GM19193 (cell line): ENCODE results near the gene SPRY1.

ENCODE experiments used
- POLR2A ChIP-seq: IDR thresholded peaks from 4 replicates; pipeline ENCODE4 v1.6.1; 2011; ENCODE audit not compliant: insufficient read depth, insufficient read length; ENCODE audit errors: extremely low read depth

Gene SPRY1

GRCh38 chr4:123398066-123398852 lies 1.7 kb downstream of the SPRY1 start:
- TF ChIP-seq POLR2A: no peak

- no peak for TF ChIP-seq POLR2A
Observed at GRCh38 chr4:123398853-123399626, 2.4 kb downstream of the SPRY1 start.

GRCh38 chr4:123399627-123400358 lies 3.2 kb downstream of the SPRY1 start:
- no peak for TF ChIP-seq POLR2A

GRCh38 chr4:123401271-123402120 lies 4.9 kb downstream of the SPRY1 start:
- no peak for TF ChIP-seq POLR2A

DNA sequence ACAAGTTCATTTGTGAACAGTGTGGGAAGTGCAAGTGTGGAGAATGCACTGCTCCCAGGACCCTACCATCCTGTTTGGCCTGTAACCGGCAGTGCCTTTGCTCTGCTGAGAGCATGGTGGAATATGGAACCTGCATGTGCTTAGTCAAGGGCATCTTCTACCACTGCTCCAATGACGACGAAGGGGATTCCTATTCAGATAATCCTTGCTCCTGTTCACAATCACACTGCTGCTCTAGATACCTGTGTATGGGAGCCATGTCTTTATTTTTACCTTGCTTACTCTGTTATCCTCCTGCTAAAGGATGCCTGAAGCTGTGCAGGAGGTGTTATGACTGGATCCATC lies 5.5 kb downstream of the SPRY1 start:
- no peak for TF ChIP-seq POLR2A

DNA sequence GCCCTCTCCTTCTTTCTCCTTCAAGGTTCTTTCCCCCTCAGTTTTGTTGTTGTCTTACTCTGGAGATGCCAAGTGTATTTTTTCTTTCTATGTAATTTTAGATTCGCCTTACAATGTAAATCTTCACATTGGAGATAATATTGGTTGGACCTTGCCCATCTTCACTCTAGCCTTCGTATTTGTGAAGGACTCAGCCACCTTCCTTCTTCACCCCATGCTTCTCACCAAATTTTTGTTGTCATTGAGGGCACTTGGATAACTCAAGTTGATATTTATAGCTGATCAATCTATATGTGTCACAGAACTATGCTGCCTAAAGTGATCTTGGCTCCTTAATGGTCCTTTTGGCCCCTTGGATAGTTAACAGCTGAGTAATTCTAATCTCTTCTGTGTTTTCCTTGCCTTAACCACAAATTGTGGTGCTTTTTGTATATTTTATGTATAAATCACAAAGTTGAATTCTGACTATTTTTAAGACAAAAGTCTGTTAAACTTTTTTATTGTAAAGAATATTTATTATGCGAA lies 6.5 kb downstream of the SPRY1 start:
- TF ChIP-seq POLR2A: no peak

- TF ChIP-seq POLR2A: no peak
Observed at GRCh38 chr4:123404533-123404932, 7.9 kb downstream of the SPRY1 start.

DNA sequence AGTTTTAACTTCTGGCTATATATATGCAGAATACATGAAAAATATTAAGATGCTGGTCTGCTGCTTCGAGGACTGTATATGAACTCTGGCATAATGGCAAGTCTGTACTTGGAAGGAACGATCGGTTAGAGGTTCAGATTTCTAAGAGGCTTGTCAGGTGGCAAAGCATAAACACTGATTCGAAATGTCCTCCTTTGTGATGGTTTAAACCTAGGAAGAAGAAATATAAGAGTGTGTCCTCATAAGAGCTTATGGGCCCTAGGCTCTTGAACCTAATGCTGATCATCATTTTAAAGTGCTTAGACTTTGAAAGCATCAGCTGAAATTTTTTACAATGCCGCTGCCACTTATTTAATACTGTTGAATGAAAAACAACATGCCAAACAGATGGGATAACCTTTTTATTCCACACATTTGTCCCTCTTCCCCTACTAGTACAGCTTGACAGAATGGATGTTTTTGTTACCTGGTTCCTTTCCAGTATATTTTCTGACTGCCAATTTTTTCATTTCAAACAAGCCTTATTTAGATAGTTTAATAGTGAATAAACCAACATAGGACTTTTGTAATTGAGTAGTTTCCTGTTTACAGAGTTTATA lies 8.8 kb downstream of the SPRY1 start:
- no peak for TF ChIP-seq POLR2A

- TF ChIP-seq POLR2A: no peak
Observed at GRCh38 chr4:123406872-123407271, 10.3 kb downstream of the SPRY1 start.

DNA sequence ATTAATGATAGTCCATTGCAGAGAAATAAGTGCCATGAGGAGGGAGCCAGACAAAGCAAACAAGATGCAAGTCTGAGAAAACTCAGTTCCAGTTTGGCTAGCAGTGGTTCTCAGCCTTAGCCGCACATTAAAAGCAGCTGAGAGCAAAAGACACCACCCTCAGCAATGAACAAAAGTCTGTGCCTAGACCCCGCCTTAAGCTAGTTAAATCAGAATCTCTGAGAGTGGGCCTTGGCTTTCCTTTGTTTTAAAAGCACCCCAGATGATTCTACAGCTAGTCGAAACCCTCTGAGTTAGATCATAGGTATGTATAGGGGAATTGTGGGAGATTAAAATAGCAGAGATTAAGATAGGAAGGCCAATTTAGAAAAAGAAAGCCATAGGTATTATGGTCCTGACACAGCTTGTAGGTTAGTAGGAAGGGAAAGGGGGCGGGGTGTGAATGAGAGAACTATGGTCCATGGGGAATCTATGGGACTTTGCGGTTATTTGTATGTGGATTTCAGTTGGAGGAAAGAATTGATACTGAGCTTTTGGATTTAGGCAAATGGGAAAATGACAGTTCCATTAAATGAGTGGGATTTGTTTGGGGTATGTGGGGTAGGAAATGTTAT lies 12.0 kb downstream of the SPRY1 start:
- TF ChIP-seq POLR2A: no peak

DNA sequence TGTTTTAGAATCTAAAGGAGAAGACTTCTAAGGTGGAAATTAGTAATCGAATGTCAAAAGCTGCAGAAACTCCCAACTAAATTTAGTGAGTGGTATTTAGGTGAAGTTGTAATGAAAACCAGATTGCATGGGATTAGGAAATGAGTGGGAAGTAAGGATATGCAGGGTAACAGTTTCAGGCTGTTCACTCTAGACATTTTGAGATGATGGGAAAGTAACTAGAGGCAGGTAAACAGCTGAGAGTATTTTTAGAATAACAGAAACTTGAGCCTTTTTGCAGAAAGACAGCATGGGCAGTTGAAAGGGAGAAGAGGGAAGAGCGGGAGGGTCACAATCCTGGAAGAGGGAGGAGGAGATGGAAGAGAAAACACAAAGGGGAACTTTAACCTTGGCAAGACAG lies 12.7 kb downstream of the SPRY1 start:
- TF ChIP-seq POLR2A: no peak

- TF ChIP-seq POLR2A: no peak
Observed at GRCh38 chr4:123411514-123411913, 14.9 kb downstream of the SPRY1 start.

GRCh38 chr4:123412091-123412505 lies 15.5 kb downstream of the SPRY1 start:
- no peak for TF ChIP-seq POLR2A
